D721Med (cell line): ENCODE results near the gene LETM1.

Source experiments
- DNase-seq: peaks from one replicate; pipeline ENCODE4 v3.0.0; 2011; ENCODE audit warnings: low spot score; ENCODE audit not compliant: insufficient read length
- FAIRE-seq: peaks from 2 replicates; lab custom pipeline; 2011; peaks lifted over from hg19 to GRCh38; lab: Jason Lieb, UNC
- CTCF ChIP-seq: IDR thresholded peaks from 2 replicates; pipeline ENCODE4 v1.5.1; 2012; ENCODE audit warnings: mild to moderate bottlenecking, control low read depth; ENCODE audit not compliant: insufficient read depth; ENCODE audit errors: missing control alignments

LETM1 gene

GRCh38 chr4:1856071-1856942 lies at the start of gene LETM1:
TSS of gene LETM1 (minus strand) at chr4:1856156. CDS start at chr4:1855950, 206 bp downstream.
- TF ChIP-seq CTCF: no peak
- peak; percentile 93 for DNase-seq
- FAIRE-seq: no peak

GRCh38 chr4:1904042-1904441 lies 48.1 kb upstream of the LETM1 start:
- no peak for TF ChIP-seq CTCF
- no peak for FAIRE-seq
- no peak for DNase-seq

GRCh38 chr4:1903035-1903434 lies 47.1 kb upstream of the LETM1 start:
- FAIRE-seq (no peak), DNase-seq (no peak)
- TF ChIP-seq CTCF: no peak

- TF ChIP-seq CTCF: no peak
- DNase-seq: no peak
- FAIRE-seq: no peak
Measured at GRCh38 chr4:1902243-1902642, 46.3 kb upstream of the LETM1 start.

- FAIRE-seq (no peak), DNase-seq (no peak)
- TF ChIP-seq CTCF: no peak
Measured at GRCh38 chr4:1901127-1901526, 45.2 kb upstream of the LETM1 start.

GRCh38 chr4:1900624-1901023 lies 44.7 kb upstream of the LETM1 start:
- FAIRE-seq (no peak), DNase-seq (no peak)
- no peak for TF ChIP-seq CTCF

GRCh38 chr4:1900087-1900433 lies 44.1 kb upstream of the LETM1 start:
- no peak for TF ChIP-seq CTCF
- DNase-seq (no peak), FAIRE-seq (no peak)
